ENCODE results near the gene CBARP. TPM values are rescaled to one million over a fixed set of nuclear protein-coding genes. Genes with fewer than 3 reads are reported as not detected.
A peak's percentile ranks its signal among the peaks of the same experiment; 100 is the strongest.

CBARP gene
- polyA plus RNA-seq, 6 donors from 2014 or later = not detected

DNA sequence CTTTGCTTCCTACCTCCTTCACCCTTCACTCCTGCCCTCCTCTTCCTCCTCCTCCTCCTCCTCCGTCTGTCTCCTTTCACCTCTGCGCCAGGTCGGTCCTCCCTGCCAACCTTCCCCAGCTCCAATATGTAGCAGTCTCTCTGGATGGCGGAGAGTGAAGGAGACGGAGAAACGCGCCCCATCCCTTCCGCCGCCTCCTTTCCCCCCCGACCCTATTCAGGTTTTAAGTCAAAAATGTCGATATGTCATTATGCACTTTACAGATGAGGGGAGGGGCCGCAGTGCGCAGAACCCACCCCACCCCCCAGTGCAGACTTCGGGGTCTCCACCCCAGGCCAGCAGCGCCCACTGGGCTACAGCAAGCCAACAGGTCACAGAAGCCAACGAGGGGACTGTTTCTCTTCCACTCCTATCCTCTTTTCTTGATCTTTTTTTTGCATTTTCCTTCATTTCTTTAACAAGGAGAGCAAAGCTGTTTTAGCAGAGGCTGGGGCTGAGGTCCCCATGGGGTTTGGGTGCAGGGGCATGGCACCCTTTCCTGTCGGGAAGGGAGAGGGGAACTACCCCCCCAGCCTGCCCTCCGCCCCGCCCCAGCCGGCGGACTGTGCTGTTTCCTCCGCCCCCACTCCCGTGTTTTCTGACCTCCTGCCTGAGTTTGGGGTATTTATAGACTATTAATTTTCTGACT is 19.8 kb upstream of the CBARP start:
- peak overlapping the region; percentile 39 to 100 (median 90) for H3K27ac Mint-ChIP-seq
- peaks cover 38 to 67% (median 52%) of the 10 kb centered on the region in 3 donors for H3K4me1 Mint-ChIP-seq
- no peaks in the 10 kb centered on the region for H3K27me3 Mint-ChIP-seq
- no peak for DNase-seq
- H3K4me3 Mint-ChIP-seq = peak overlapping the region; percentile 9 to 98 (median 86)
- ATAC-seq (ENCODE audit: low read depth in 2 of 2) = no peak
- no peaks in the 10 kb centered on the region for H3K9me3 Mint-ChIP-seq
- H3K36me3 Mint-ChIP-seq = peaks cover 0 to 5% of the 10 kb centered on the region in 2 donors

DNA sequence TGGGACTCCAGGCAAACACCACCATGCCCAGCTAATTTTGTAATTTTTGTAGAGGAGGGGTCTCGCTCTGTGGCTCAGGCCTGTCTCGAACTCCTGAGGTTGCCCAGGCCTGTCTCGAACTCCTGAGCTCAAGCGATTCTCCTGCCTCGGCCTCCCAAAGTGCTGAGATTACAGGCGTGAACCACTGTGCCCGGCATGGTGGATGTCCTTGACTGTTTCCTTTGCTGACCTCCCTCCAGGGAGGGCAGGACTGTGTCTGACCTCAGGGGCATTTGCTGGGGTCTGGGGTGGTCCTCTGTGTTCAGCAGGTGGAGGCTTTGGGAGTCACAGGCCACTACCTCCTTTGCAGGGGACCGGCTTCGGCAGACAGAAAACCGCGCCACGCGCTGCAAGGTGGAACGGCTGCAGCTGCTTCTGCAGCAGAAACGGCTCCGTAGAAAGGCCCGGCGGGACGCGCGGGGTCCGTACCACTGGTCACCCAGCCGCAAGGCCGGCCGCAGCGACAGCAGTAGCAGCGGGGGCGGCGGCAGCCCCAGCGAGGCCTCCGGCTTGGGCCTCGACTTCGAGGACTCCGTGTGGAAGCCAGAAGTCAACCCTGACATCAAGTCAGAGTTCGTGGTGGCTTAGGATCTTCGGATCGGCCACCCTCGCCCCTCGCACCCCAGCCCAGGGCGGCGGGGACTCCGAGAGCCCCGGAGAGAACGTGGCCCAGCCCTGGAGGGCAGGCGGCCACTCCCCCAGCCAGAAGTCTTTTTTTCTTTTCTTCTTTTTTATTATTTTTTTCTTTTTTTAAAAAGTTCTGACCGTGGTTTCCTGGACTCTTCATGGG is 19.1 kb upstream of the CBARP start:
- H3K9me3 Mint-ChIP-seq = no peaks in the 10 kb centered on the region
- H3K4me3 Mint-ChIP-seq = peak overlapping the region in 7 of 8 donors; percentile 9 to 98 (median 70)
- no peak for DNase-seq
- H3K27me3 Mint-ChIP-seq = no peaks in the 10 kb centered on the region
- H3K4me1 Mint-ChIP-seq = peaks cover 37 to 67% (median 47%) of the 10 kb centered on the region in 3 donors
- no peak for ATAC-seq (ENCODE audit: low read depth in 2 of 2)
- peaks cover 0 to 5% of the 10 kb centered on the region in 2 donors for H3K36me3 Mint-ChIP-seq
- peak overlapping the region in 4 of 6 donors; percentile 28 to 100 (median 94) for H3K27ac Mint-ChIP-seq

GRCh38 chr19:1255186-1256161 is 17.7 kb upstream of the CBARP start:
- Mint-ChIP-seq H3K27me3 (no peaks in the 10 kb centered on the region), H3K9me3 (no peaks in the 10 kb centered on the region), H3K4me1 (peaks cover 37 to 58% (median 42%) of the 10 kb centered on the region in 3 donors), H3K4me3 (peak overlapping the region in 6 of 8 donors; percentile 2 to 76 (median 44)), H3K27ac (peak overlapping the region in 4 of 6 donors; percentile 52 to 82 (median 67)), H3K36me3 (peaks cover 0 to 5% of the 10 kb centered on the region in 2 donors)
- ATAC-seq (ENCODE audit: low read depth in 2 of 2) (no peak), DNase-seq (no peak)

DNA sequence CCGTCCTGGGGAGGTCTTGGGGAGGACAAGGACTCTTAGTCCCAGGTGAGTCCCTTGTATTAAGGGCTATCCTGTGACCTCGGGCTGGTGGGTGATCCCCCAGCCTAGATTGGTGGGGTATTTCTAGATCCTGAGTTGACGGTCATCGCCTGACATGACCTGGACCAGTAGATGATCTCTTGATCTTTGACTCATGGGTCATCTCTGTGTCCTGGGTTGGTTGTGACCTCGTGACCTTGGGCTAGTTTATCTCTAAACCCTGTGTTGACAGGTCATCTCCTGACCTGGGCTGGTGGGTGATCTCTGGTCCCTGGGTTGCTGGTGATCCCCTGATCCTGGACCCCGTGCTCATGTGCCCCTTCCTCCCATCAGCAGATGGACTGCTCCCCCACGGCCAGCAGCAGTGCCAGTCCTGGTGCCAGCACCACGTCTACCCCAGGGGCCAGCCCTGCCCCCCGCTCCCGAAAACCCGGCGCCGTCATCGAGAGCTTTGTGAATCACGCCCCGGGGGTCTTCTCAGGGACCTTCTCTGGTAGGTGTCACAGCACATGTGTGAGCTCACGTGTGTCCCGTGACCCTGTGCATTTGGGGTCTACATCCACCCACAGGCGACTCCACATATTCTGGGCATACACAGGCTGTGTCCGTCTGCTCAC is 16.9 kb upstream of the CBARP start:
- Mint-ChIP-seq H3K4me1 (peaks cover 34 to 53% (median 37%) of the 10 kb centered on the region in 3 donors), H3K36me3 (peaks cover 0 to 5% of the 10 kb centered on the region in 2 donors), H3K27me3 (no peaks in the 10 kb centered on the region), H3K9me3 (no peaks in the 10 kb centered on the region), H3K4me3 (peak overlapping the region; percentile 2 to 76 (median 44)), H3K27ac (peak overlapping the region in 4 of 6 donors; percentile 52 to 82 (median 77))
- no peak for DNase-seq
- no peak for ATAC-seq (ENCODE audit: low read depth in 2 of 2)

DNA sequence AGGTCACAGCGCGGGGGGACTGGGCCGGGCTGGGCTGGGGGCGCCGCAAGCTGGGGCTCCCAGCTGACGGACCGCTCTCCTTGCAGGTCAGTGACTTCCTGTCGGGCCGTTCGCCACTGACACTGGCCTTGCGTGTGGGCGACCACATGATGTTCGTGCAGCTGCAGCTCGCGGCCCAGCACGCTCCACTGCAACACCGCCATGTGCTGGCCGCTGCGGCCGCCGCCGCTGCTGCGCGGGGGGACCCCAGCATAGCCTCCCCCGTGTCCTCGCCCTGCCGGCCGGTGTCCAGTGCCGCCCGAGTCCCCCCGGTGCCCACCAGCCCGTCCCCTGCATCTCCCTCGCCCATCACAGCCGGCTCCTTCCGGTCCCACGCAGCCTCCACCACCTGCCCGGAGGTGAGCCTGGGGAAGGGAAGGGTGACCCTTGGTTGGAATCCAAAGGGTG is 16.3 kb upstream of the CBARP start:
- DNase-seq = no peak
- Mint-ChIP-seq H3K9me3 (no peaks in the 10 kb centered on the region), H3K4me3 (peak overlapping the region in 5 of 8 donors; percentile 12 to 54 (median 40)), H3K36me3 (peaks cover 0 to 5% of the 10 kb centered on the region in 2 donors), H3K4me1 (peaks cover 28 to 47% (median 32%) of the 10 kb centered on the region in 3 donors), H3K27me3 (no peaks in the 10 kb centered on the region), H3K27ac (peak overlapping the region in 2 of 6 donors; percentile 75)
- ATAC-seq (ENCODE audit: low read depth in 2 of 2) = no peak

- Mint-ChIP-seq H3K4me3 (peak overlapping the region; percentile 32 to 90 (median 77)), H3K36me3 (peaks cover 0 to 5% of the 10 kb centered on the region in 2 donors), H3K27me3 (no peaks in the 10 kb centered on the region), H3K4me1 (peaks cover 26 to 42% (median 27%) of the 10 kb centered on the region in 3 donors), H3K27ac (peak overlapping the region in 4 of 6 donors; percentile 27 to 95 (median 78)), H3K9me3 (no peaks in the 10 kb centered on the region)
- peak; percentile 11 for DNase-seq
- no peak for ATAC-seq (ENCODE audit: low read depth in 2 of 2)
Observed at GRCh38 chr19:1253514-1254080, 15.8 kb upstream of the CBARP start.

DNA sequence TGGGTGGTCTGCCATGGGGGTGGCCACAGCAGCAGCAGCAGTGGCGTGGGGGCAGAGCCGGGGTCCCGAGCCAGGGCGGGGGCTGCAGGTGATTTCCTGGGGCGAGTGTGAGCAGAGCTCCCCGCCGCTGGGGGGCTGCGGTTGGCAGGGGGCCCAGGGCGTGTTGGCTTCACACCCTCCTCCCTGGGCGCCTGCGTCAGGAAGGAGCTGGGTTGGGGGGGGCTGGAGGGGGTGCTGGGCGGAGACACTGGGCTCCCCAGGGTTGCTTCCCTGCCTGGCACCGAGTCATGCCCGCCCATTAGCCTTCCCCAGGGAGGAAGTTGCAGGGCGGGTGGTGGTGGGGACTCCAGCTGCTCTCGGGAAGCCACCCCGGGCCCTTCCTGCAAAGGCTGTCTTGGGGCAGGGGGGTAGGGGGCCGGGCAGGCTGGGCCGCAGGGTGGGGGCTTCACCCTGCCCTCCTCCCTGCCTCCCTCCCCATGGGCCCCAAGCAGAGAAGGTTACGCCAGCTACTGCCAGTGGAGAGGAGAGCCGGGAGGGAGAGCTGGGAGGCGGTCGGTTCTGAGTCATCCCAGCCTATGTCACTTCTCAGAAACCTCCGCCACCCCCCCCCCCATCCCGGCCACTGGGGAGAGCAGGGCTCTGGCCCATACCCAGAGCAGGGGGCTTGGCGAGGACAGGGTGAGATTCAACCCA is 15.2 kb upstream of the CBARP start:
- H3K4me3 Mint-ChIP-seq = peak overlapping the region; percentile 63 to 95 (median 81)
- peak overlapping the region in 5 of 6 donors; percentile 27 to 95 (median 85) for H3K27ac Mint-ChIP-seq
- H3K27me3 Mint-ChIP-seq = no peaks in the 10 kb centered on the region
- no peaks in the 10 kb centered on the region for H3K9me3 Mint-ChIP-seq
- H3K4me1 Mint-ChIP-seq = peaks cover 22 to 37% (median 24%) of the 10 kb centered on the region in 3 donors
- DNase-seq = peak; percentile 81
- ATAC-seq (ENCODE audit: low read depth in 2 of 2) = peak; percentile 16 to 26
- H3K36me3 Mint-ChIP-seq = peaks cover 0 to 5% of the 10 kb centered on the region in 2 donors

DNA sequence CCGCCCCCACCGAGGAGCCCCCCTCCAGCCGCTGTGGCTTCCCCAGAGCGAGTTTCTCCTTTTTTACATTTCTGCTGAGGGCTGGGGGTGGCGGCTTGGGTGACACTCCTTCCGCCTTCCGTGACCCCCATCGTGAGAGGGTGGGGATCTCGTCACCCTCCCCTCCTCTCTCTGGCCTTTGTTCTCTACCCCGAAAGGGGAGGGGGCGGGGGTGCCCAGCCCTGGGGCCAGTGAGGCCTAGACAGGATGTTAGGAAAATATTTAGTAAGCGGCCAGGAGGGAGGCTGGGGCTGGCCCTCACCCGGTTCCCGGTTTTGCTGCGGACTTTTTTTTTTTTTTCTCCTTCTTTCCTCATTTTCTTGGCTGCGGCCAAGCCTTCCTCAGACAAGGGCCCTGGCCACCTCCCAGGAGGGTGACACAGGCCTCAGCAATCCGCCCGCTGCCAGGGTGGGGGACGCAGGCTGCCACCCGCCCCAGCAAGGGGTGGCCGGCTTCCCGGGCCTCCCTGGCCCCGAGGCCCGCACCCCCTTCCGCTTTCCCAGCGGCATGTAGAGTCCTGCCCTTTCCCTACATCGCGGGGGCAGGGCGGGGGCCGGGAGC is 14.5 kb upstream of the CBARP start:
- DNase-seq = peak; percentile 76
- H3K4me1 Mint-ChIP-seq = peaks cover 18 to 30% (median 18%) of the 10 kb centered on the region in 3 donors
- ATAC-seq (ENCODE audit: low read depth in 2 of 2) = peak; percentile 12 to 18
- H3K27me3 Mint-ChIP-seq = no peaks in the 10 kb centered on the region
- no peaks in the 10 kb centered on the region for H3K9me3 Mint-ChIP-seq
- H3K36me3 Mint-ChIP-seq = peaks cover 0 to under 1% of the 10 kb centered on the region in 2 donors
- H3K4me3 Mint-ChIP-seq = peak overlapping the region; percentile 85 to 95 (median 90)
- H3K27ac Mint-ChIP-seq = peak overlapping the region; percentile 53 to 97 (median 86)

DNA sequence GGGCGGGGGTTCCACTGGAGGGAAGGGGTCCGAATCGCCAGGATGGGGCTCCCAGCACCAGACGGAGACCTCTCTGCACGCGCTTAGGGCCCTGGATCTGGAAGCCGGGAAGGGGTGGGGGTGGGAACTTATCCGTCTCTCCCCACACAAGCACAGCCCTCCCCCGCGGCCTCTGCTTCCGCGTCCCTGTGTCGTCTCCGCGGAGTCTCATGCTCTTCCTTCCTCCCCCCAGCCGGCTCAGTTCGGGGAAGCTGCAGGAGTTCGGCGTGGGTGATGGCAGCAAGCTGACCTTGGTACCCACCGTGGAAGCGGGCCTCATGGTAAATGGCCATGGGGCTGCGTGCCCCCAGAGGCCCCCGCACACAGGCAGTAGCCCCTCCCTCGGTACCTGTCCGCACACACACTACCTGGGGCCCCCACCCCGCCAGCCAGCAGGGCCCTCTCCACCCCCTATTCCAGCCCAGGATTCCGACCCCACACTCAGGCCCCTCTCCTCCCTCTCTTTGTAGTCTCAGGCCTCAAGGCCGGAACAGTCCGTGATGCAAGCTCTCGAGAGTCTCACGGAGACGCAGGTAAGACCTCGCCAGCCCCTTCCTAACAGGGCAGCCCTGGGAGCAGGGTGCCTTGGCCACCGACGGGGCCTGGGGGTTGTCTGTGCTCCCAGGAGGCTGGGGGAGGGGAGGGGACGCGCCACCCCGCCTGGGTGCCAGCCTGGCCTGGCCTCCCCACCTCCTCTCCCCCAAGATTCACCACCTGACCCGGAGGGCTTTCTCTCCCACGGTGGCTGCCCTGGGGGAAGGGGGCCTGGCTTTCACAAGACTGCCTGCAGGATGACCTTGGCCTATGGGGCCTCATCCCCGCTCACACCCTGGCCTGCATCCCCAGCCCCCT is 13.8 kb upstream of the CBARP start:
- peaks cover 16 to 30% (median 22%) of the 10 kb centered on the region in 3 donors for H3K4me1 Mint-ChIP-seq
- ATAC-seq (ENCODE audit: low read depth in 2 of 2) = no peak
- H3K4me3 Mint-ChIP-seq = peak overlapping the region; percentile 85 to 95 (median 90)
- H3K9me3 Mint-ChIP-seq = no peaks in the 10 kb centered on the region
- H3K27me3 Mint-ChIP-seq = no peaks in the 10 kb centered on the region
- H3K27ac Mint-ChIP-seq = peak overlapping the region; percentile 84 to 97 (median 94)
- DNase-seq = peak; percentile 51
- no peaks in the 10 kb centered on the region for H3K36me3 Mint-ChIP-seq

DNA sequence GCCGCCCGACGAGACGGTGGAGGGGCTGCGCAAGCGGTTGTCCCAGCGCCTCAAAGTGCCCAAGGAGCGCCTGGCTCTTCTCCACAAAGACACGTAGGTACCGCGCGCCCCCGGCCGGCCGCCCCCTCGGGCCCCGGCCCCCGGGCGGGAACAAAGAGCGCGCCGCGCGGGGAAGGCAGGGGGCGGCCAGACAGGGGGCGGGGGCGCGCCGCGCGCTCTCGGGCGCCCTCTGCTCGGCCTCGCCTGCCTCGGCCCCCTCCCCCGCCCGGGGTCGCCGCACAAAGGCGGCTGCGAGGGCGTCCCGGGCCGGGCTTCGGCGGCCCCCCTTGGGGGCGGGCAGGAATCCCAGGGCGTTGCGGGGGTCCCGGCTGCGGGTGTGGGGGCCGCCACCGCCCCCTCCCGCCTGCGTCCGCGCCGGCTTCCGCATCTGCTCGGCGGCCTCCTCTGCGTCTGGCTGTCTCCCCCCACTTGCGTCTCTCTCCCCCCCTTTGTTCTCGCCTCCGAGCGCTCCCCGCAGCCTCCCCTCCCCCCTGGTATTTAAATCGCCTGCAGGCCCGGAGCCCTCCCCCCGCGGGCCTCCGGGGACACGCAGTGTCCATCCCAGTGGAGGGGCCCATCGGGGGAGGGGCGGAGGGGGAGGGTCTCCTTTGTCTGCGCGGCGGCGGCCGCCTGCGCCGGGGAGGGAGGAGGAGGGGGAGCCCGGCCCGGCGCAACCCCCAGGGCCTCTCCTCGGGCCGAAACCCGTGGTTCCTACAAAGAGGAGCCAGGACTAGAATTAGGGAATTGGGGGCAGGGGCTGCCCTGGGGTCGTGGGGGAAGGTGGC is 12.8 kb upstream of the CBARP start:
- H3K4me1 Mint-ChIP-seq = peaks cover 16 to 29% (median 28%) of the 10 kb centered on the region in 3 donors
- DNase-seq (peak; percentile 70), ATAC-seq (ENCODE audit: low read depth in 2 of 2) (peak in 1 of 2 donors; percentile 4)
- H3K4me3 Mint-ChIP-seq = peak overlapping the region; percentile 85 to 95 (median 91)
- no peaks in the 10 kb centered on the region for H3K27me3 Mint-ChIP-seq
- H3K9me3 Mint-ChIP-seq = no peaks in the 10 kb centered on the region
- peak overlapping the region in 5 of 6 donors; percentile 56 to 97 (median 95) for H3K27ac Mint-ChIP-seq
- no peaks in the 10 kb centered on the region for H3K36me3 Mint-ChIP-seq

Data from naive B cell (primary cell).